DMS79 treated with DMSO at 0.1 percent for 48 hours (cell line): ENCODE measurements around the gene TBL1Y.
"Not testable (repeated sequence)": the region's sequence is repeated elsewhere in the genome, so short reads cannot be mapped to it uniquely, and the experiment has no call there.

Experiments
- DNase-seq: peaks from one replicate; lab custom pipeline; 2025; lab: John Stamatoyannopoulos, UW

TBL1Y gene

GRCh38 chrY:6972271-6972887, 61.9 kb downstream of the TBL1Y start:
- DNase-seq, result no peak

- no peak for DNase-seq
Measured at GRCh38 chrY:6974971-6975370, 64.5 kb downstream of the TBL1Y start.

GRCh38 chrY:6977783-6978182, 67.3 kb downstream of the TBL1Y start:
- no peak for DNase-seq

- DNase-seq, result no peak
Measured at GRCh38 chrY:6983221-6983620, 72.7 kb downstream of the TBL1Y start.

GRCh38 chrY:6987811-6988210, 77.3 kb downstream of the TBL1Y start:
- no peak for DNase-seq

GRCh38 chrY:6989886-6990620, 79.6 kb downstream of the TBL1Y start:
- DNase-seq, result no peak

GRCh38 chrY:6992041-6992440, 81.5 kb downstream of the TBL1Y start:
- DNase-seq, result no peak

GRCh38 chrY:6995987-6996386, 85.5 kb downstream of the TBL1Y start:
- DNase-seq, result no peak

- DNase-seq, result no peak
Measured at GRCh38 chrY:6997503-6998066, 87.1 kb downstream of the TBL1Y start.

- DNase-seq, result no peak
Measured at GRCh38 chrY:6999905-7000304, 89.4 kb downstream of the TBL1Y start.

- DNase-seq, result no peak
Measured at GRCh38 chrY:7002581-7002980, 92.1 kb downstream of the TBL1Y start.

GRCh38 chrY:7007911-7008310, 97.4 kb downstream of the TBL1Y start:
- no peak for DNase-seq

GRCh38 chrY:7008578-7009355, 98.3 kb downstream of the TBL1Y start:
- peak; percentile 53 for DNase-seq

GRCh38 chrY:7013051-7013450, 102.6 kb downstream of the TBL1Y start:
- no peak for DNase-seq

- no peak for DNase-seq
Measured at GRCh38 chrY:7016521-7016920, 106.0 kb downstream of the TBL1Y start.

GRCh38 chrY:7017244-7018080, 107.0 kb downstream of the TBL1Y start:
- DNase-seq, result no peak

- DNase-seq, result no peak
Measured at GRCh38 chrY:7039037-7039436, 128.5 kb downstream of the TBL1Y start.

GRCh38 chrY:7040662-7041061, 130.2 kb downstream of the TBL1Y start:
- DNase-seq, result no peak

- no peak for DNase-seq
Measured at GRCh38 chrY:7041983-7042382, 131.5 kb downstream of the TBL1Y start.

GRCh38 chrY:7052461-7052860, 142.0 kb downstream of the TBL1Y start:
- DNase-seq, result not testable (repeated sequence)

- DNase-seq, result no peak
Measured at GRCh38 chrY:7056886-7057285, 146.4 kb downstream of the TBL1Y start.

GRCh38 chrY:7078725-7079124, 168.2 kb downstream of the TBL1Y start:
- DNase-seq, result no peak
